Heart right ventricle (tissue), 16 donors: Measurements from ENCODE around the gene SLC5A5. TPM values are rescaled to one million over a fixed set of nuclear protein-coding genes. Genes with fewer than 3 reads are reported as not detected.

Source experiments
- ATAC-seq, 8 donors: fragments of 200-7000 bp; cut with Tn5 transposase; one replicate each; pipeline ENCODE4 v1.9.1; 2020; ENCODE audit warnings: mild to moderate bottlenecking in 8 of 8, moderate library complexity in 8 of 8, moderate number of reproducible peaks in 1 of 8
- DNase-seq, 2 donors: peaks; one replicate each; pipeline ENCODE4 v3.0.0-alpha.2; 2020
- H3K27ac ChIP-seq, 10 donors: fragments of 200-600 bp; sonication (generic) in 2 of 10; one replicate each; pipeline versions ENCODE4 v1.5.0 to v1.8.0; 2020 to 2022; ENCODE audit warnings: mild to moderate bottlenecking in 3 of 10
- H3K27me3 ChIP-seq, 7 donors: fragments of 200-600 bp; one replicate each; pipeline ENCODE4 v1.8.0; 2021 to 2022; ENCODE audit warnings: mild to moderate bottlenecking in 2 of 7
- H3K36me3 ChIP-seq, 9 donors: fragments of 200-600 bp; sonication (generic) in 1 of 9; one replicate each; pipeline versions ENCODE4 v1.5.0 to v1.8.0; 2020 to 2022; ENCODE audit warnings: mild to moderate bottlenecking in 2 of 9
- H3K4me1 ChIP-seq, 9 donors: fragments of 200-600 bp; sonication (generic) in 1 of 9; one replicate each; pipeline versions ENCODE4 v1.5.0 to v1.8.0; 2020 to 2022; ENCODE audit warnings: mild to moderate bottlenecking in 4 of 9
- H3K4me3 ChIP-seq, 10 donors: fragments of 200-600 bp; sonication (generic) in 2 of 10; one replicate each; pipeline versions ENCODE4 v1.5.0 to v1.8.0; 2020 to 2022; ENCODE audit warnings: mild to moderate bottlenecking in 7 of 10, moderate library complexity in 2 of 10
- H3K9me3 ChIP-seq, 11 donors: fragments of 200-600 bp in 10 of 11; sonication (generic) in 2 of 11; one replicate each; pipeline versions ENCODE4 v1.5.0 to v1.8.0; 2013 to 2022; ENCODE audit warnings: mild to moderate bottlenecking in 2 of 11, control low read depth in 1 of 11, moderate library complexity in 1 of 11
- WGBS, 2 donors: extraction: QIAGEN DNeasy Blood & Tissue Kit; methylation state at CpG; one replicate each; pipeline ENCODE4 v1.1.7; 2013; ENCODE audit warnings: inconsistent platforms in 1 of 2; 5-methylcytosine and 5-hydroxymethylcytosine counted together
- intact Hi-C, 10 donors: fragments of 100-400 bp; cut with DNase I; formaldehyde crosslinking; loops; one replicate each; pipeline versions ENCODE4 v1.11.1 to v1.14.2; 2022
- polyA plus RNA-seq, 2 donors: library from polyadenylated mRNA; stranded (reverse); fragments of 200-250 nt; gene quantifications; one replicate each; pipeline ENCODE4 v1.2.3, GENCODE V29; 2013
- total RNA-seq, 10 donors: library from RNA; stranded (reverse); fragmentation: NEBNext Ultra II Directional in 3 of 10; extraction: Animal tissue kit (Norgen Biotek cat#: 25700) in 3 of 10; gene quantifications; one replicate each; pipeline versions ENCODE4 v1.2.1 to v1.2.4, GENCODE V29; 2021 to 2023
- TF ChIP-seq, protein P1 (sequence below), 9 donors: fragments of 200-600 bp; sonication (generic) in 2 of 9; IDR thresholded peaks; one replicate each; pipeline versions ENCODE4 v1.5.0 to v1.8.0; 2021 to 2022; ENCODE audit warnings: antibody characterized with exemption in 9 of 9, mild to moderate bottlenecking in 5 of 9, moderate library complexity in 1 of 9
- donor health status: Arrhythmogenic right ventricular cardiomyopathy.
- donor health status: ischemic (EF 13 %, LVEDD 7.1; RV severe dilation, severe dysfunction).
- donor health status: healthy with polysubstance abuse.
- donor health status: DM: no; HTN: yes; CAD: no.
- donor health status: DM: no; HTN: no; CAD: no.
- donor health status: ischemic (EF 25% LVEDD 6.9; RV normal size, moderate dysfunction).
- donor health status: ischemic (EF 25% LVEDD 5.7; RV mildly dilated, moderate dysfunction).
- donor health status: healthy.
- donor health status: DM: yes; HTN: yes; CAD: no.
- donor health status: Ischemic cardiomyopathy.
- donor health status: ischemic (EF 35%, LVEDD 5.7; RV mildly dilated, moderate dysfunction).
- donor health status: nonischemic (EF 11% LVEDD 7.7; RV severe dilation, severe dysfunction).
- donor health status: DM: yes; HTN: yes; CAD: no.
- donor health status: PGD.
- donor health status: ischemic (EF 29% LVEDD 5.4; RV normal size, mild dysfunction).
- donor health status: nonischemic (EF 23%, LVEDD 6.1; RV moderate dilation, normal function).

SLC5A5 gene
- total and polyA plus RNA-seq, 12 donors = 0.16 TPM; not detected in 11

DNA sequence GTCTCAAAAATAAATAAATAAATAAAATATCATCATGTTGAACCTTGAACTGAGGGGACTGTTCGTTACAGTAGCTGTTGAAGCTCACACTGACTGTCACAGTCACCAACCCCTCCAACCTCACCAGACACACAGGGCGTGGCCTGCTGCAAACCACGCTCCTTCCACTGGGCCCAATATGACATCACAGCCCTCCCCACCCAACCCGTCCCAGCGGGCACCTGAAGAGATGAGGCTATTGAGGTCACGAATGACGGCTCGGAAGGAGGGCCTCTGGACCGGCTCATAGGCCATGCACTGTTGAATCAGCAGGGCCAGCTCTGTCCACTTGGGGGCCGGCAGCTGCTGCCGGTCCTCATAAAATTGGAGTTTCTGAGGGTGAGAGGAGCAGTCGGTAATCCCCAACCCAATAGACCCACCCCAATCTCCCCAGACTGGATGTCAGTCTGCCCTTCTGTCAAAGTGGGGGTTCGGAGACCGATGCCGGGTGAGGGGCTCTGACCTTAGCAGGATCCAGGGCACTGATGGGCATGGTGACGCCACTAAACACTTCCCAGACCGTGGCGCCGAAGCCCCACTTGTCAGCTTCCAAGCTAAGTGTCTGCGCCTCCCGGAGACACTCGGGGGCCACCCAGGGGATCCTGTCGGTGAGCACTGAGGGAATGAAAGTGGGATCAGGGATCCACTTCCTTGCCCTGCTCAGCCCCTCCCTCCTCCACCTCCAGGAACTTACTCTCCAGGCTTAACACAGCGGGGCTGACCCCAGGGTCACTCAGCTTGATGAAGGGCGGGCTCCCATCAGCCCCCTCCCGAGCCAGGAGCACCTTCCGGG lies 37.2 kb upstream of the SLC5A5 start:
- H3K27me3 ChIP-seq = peaks cover 0 to 53% (median 22%) of the 10 kb centered on the region in 7 donors
- peaks cover 0 to 96% (median 0%) of the 10 kb centered on the region in 9 donors for H3K36me3 ChIP-seq
- intact Hi-C loops = no loop called here
- TF ChIP-seq, protein P1, sequence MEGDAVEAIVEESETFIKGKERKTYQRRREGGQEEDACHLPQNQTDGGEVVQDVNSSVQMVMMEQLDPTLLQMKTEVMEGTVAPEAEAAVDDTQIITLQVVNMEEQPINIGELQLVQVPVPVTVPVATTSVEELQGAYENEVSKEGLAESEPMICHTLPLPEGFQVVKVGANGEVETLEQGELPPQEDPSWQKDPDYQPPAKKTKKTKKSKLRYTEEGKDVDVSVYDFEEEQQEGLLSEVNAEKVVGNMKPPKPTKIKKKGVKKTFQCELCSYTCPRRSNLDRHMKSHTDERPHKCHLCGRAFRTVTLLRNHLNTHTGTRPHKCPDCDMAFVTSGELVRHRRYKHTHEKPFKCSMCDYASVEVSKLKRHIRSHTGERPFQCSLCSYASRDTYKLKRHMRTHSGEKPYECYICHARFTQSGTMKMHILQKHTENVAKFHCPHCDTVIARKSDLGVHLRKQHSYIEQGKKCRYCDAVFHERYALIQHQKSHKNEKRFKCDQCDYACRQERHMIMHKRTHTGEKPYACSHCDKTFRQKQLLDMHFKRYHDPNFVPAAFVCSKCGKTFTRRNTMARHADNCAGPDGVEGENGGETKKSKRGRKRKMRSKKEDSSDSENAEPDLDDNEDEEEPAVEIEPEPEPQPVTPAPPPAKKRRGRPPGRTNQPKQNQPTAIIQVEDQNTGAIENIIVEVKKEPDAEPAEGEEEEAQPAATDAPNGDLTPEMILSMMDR (IDR thresholded peaks at IDR 0.05) = no peak
- H3K27ac ChIP-seq = no peak overlapping the region
- DNase-seq (no peak), ATAC-seq (no peak)
- 65 to 81% methylated on average over 27 of the region's 27 CpGs for WGBS, 2 donors
- H3K4me3 ChIP-seq = no peak overlapping the region
- no peaks in the 10 kb centered on the region for H3K9me3 ChIP-seq
- H3K4me1 ChIP-seq = peaks cover 0 to 5% (median 0%) of the 10 kb centered on the region in 9 donors

DNA sequence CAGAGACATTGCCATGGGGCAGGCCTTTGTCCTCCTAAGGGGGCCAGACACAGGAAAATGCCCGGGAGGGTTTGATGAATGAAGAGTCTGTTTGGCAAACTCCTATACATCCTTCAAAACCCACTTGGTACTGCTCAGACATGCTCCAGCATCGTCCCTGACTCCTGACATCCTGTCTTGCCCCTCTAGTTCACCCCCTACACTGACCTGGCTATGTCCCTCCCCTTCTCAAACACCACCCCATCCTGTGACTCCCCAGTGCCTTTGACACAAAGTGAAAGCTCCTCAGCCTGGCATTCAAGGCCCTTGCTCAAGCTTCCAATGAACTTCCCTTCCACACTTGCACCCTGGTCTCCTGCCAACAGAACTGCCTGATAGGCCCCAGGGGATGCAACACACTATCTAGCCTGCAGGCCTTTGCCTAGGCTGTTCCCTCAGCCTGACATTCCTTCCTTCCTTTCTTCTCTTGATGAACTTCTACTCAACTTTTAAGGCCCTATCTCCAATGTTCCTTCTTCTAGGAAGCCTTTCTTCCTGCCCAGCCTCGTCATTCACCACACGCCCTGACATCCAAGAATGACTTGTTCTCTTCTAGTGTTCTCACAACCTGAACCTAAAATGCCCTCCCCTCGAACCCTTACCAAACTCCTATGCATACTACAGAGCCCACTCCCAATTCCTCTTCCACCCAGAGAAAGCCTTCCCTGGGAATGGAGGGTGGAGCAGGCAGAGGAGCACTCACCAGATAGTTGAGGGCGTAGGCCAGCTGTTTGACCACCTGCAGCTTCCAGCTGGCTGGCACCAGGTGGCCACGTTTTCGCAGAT lies 36.4 kb upstream of the SLC5A5 start:
- Histone ChIP-seq H3K27ac (no peak overlapping the region), H3K36me3 (peaks cover 0 to 96% (median 0%) of the 10 kb centered on the region in 9 donors), H3K4me1 (peaks cover 0 to 4% (median 0%) of the 10 kb centered on the region in 9 donors), H3K27me3 (peaks cover 0 to 54% (median 16%) of the 10 kb centered on the region in 7 donors), H3K9me3 (no peaks in the 10 kb centered on the region), H3K4me3 (no peak overlapping the region)
- no peak for ATAC-seq
- WGBS, 2 donors = 83 to 85% methylated on average over 8 of the region's 8 CpGs
- TF ChIP-seq, protein P1 (IDR thresholded peaks at IDR 0.05) = no peak
- DNase-seq = no peak
- intact Hi-C loops = no loop called here

DNA sequence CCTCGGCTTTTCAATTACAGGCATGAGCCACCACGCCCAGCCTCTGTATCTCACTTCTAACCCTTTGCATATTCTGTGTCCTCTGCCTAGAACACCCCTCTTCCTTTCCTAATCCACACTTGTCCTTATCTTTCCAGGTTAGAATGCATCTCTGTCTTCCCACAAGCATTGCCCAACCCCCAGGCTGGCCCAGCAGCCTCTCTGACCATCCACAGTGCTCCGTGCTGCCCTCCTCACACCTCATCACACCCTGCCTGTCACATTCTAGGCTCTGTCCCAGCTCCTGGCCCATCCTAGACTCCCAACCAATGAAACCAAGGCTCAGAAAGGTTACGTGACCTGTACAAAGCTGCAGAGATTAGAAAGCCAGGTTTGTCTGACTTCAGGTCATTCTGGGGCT lies 35.2 kb upstream of the SLC5A5 start:
- WGBS, 2 donors = 54 to 69% methylated on average over 4 of the region's 4 CpGs
- intact Hi-C loops = no loop called here
- H3K27me3 ChIP-seq = peaks cover 0 to 58% (median 15%) of the 10 kb centered on the region in 7 donors
- no peak for DNase-seq
- peaks cover 0 to 100% (median 0%) of the 10 kb centered on the region in 9 donors for H3K36me3 ChIP-seq
- no peak for ATAC-seq
- TF ChIP-seq, protein P1 (IDR thresholded peaks at IDR 0.05) = no peak
- no peak overlapping the region for H3K27ac ChIP-seq
- H3K4me3 ChIP-seq = no peak overlapping the region
- H3K9me3 ChIP-seq = no peaks in the 10 kb centered on the region
- peaks cover 0 to 6% (median 0%) of the 10 kb centered on the region in 9 donors for H3K4me1 ChIP-seq

DNA sequence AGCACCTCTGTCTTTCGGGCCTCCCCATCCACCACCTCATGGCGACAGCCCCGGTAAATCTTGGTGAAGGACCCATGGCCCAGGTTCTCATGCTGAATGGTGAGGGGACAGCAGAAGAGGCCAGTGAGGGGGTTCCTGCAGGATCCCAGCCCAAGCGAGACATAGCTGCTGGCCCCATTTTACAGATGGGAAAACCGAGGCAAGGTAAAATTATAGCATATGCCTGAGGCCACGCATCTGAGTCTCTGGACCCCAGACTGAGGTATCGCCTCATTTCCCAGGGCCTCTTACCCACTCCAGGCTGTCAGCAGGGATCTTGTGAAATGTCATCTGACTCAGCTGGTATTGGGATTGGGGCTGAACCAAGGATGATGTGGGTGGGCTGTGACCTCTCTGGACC lies 33.8 kb upstream of the SLC5A5 start:
- intact Hi-C loops = no loop called here
- Histone ChIP-seq H3K36me3 (peaks cover 0 to 97% (median 0%) of the 10 kb centered on the region in 9 donors), H3K9me3 (no peaks in the 10 kb centered on the region), H3K4me3 (no peak overlapping the region), H3K27ac (no peak overlapping the region), H3K4me1 (peaks cover 0 to 16% (median 6%) of the 10 kb centered on the region in 9 donors), H3K27me3 (peaks cover 0 to 58% (median 16%) of the 10 kb centered on the region in 7 donors)
- ATAC-seq = no peak
- TF ChIP-seq, protein P1 (IDR thresholded peaks at IDR 0.05) = no peak
- 86 to 87% methylated on average over 7 of the region's 7 CpGs for WGBS, 2 donors
- DNase-seq = no peak
